ENCODE data around the gene S100A9. TPM values are rescaled to one million over a fixed set of nuclear protein-coding genes. Genes with fewer than 3 reads are reported as not detected.

S100A9 gene
- total RNA-seq, 1 experiment from 2014 or later, result 0.59 TPM

DNA sequence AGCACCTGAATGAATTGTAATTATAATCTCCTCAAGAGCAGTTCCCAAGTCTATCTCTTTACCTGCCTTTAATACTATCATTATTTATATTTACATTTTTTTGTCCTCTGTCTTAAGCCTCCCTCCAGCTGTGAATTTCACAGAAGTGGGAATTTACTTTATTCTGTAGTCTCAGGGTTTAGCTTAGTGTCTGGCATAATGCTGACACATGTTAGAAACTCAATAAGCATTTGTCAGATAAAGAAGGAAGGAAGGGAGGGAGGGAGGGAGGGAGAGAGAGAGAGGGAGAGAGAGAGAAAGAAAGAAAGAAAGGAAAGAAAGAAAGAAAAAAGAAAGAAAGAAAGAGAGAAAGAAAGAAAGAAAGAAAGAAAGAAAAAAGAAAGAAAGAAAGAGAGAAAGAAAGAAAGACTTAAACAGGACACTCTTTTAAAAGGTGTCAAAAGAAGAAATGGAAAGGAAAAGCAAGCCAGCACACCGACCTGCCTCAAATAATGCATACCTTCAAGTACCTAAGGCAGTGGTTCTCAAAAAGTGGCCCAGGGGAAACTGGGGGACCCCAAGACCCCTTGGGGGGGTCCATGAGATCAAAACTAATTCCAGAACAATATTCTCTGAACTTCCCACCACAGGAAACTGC, 7.2 kb upstream of the S100A9 start:
- Histone ChIP-seq H2AFZ (ENCODE audit: low read depth, low read length, poor library complexity, severe bottlenecking) (no peak overlapping the region), H3K36me3 (ENCODE audit: control insufficient read depth in 1 of 2, insufficient read depth in 2 of 2, low read length in 2 of 2) (no peaks in the 10 kb centered on the region), H3K27me3 (ENCODE audit: insufficient read depth, low read length) (peaks cover 38% of the 10 kb centered on the region), H3K9ac (ENCODE audit: low read length) (no peak overlapping the region), H3K79me2 (ENCODE audit: insufficient read depth, low read length) (no peaks in the 10 kb centered on the region), H3K9me3 (ENCODE audit: control insufficient read depth in 1 of 2, insufficient read depth in 1 of 2, low read depth in 1 of 2, low read length in 2 of 2) (no peaks in the 10 kb centered on the region), H3K4me2 (ENCODE audit: low read length) (no peak overlapping the region), H4K20me1 (ENCODE audit: insufficient read depth) (no peaks in the 10 kb centered on the region), H3K4me1 (ENCODE audit: control insufficient read depth in 1 of 2, insufficient read depth in 2 of 2, low read length in 2 of 2) (no peaks in the 10 kb centered on the region; a peak in 1 of 4 replicates), H3K9me2 (ENCODE audit: insufficient read depth) (no peaks in the 10 kb centered on the region), H3K4me3 (replicated peaks in 1 of 2; ENCODE audit: low read depth in 1 of 2, low read length in 2 of 2) (no peak overlapping the region), H3K27ac (ENCODE audit: low read depth, low read length) (no peak overlapping the region)
- RAD21 ChIA-PET (ENCODE audit: low non-redundant PET in 1 of 2, low total read pairs in 2 of 2, uncharacterized antibody in 2 of 2, unreplicated experiment in 2 of 2), result no interaction called here
- intact Hi-C loops (cut with micrococcal nuclease), result loop anchor here (5.0 kb wide), 2 partner anchors 277 to 922 kb away; partner anchors contain the start of genes HAX1, S100A1 and S100A13
- DNase-seq (ENCODE audit: low read depth, low spot score), result no peak
- no peak for ATAC-seq
- POLR2A ChIA-PET, result no interaction called here
- CTCF ChIA-PET, result interaction anchor here (6.7 kb wide), 1 partner anchor 146 kb away, joined by 133 read pairs; no protein-coding TSS in a partner anchor
- BruUV-seq (replicated peaks), result no TSS peak
- TF ChIP-seq, protein P1, sequence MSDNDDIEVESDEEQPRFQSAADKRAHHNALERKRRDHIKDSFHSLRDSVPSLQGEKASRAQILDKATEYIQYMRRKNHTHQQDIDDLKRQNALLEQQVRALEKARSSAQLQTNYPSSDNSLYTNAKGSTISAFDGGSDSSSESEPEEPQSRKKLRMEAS (IDR thresholded peaks at IDR 0.05), result no peak
- TF ChIP-seq EZH2 (IDR thresholded peaks at IDR 0.05), result no peak
- no peak for TF ChIP-seq SRF (IDR thresholded peaks at IDR 0.05; ENCODE audit: low read depth)
- no peak for TF ChIP-seq ZFX (IDR thresholded peaks at IDR 0.05)
- no peak for TF ChIP-seq RAD21 (IDR thresholded peaks at IDR 0.05; ENCODE audit: low read depth)
- TF ChIP-seq, protein P2, sequence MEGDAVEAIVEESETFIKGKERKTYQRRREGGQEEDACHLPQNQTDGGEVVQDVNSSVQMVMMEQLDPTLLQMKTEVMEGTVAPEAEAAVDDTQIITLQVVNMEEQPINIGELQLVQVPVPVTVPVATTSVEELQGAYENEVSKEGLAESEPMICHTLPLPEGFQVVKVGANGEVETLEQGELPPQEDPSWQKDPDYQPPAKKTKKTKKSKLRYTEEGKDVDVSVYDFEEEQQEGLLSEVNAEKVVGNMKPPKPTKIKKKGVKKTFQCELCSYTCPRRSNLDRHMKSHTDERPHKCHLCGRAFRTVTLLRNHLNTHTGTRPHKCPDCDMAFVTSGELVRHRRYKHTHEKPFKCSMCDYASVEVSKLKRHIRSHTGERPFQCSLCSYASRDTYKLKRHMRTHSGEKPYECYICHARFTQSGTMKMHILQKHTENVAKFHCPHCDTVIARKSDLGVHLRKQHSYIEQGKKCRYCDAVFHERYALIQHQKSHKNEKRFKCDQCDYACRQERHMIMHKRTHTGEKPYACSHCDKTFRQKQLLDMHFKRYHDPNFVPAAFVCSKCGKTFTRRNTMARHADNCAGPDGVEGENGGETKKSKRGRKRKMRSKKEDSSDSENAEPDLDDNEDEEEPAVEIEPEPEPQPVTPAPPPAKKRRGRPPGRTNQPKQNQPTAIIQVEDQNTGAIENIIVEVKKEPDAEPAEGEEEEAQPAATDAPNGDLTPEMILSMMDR (IDR thresholded peaks at IDR 0.05 in 2 of 3, conservative IDR thresholded peaks at IDR 0.05 in 1 of 3; ENCODE audit: borderline replicate concordance in 1 of 3, insufficient read depth in 1 of 3, low read depth in 2 of 3, low read length in 2 of 3), result no peak
- no peak for TF ChIP-seq TCF7L2 (IDR thresholded peaks at IDR 0.05; ENCODE audit: borderline replicate concordance, extremely low read depth, insufficient read depth, insufficient read length)
